Measurements from ENCODE around the gene SIM1. TPM values are rescaled to one million over a fixed set of nuclear protein-coding genes. Genes with fewer than 3 reads are reported as not detected.

SIM1 gene
- total and polyA plus RNA-seq, 2 of the 8 experiments (the other 6 are each of a cell fraction or from before 2014, with no cell fraction given), result 0.02 to 0.39 TPM

GRCh38 chr6:100482698-100483097 lies 18.0 kb upstream of the SIM1 start (continued):
- TF ChIP-seq SP2 (IDR thresholded peaks at IDR 0.05; ENCODE audit: low read length), result no peak
